Effector memory CD8-positive, alpha-beta T cell (primary cell): ENCODE results near the gene PACRG.
"Not testable (repeated sequence)": the region's sequence is repeated elsewhere in the genome, so short reads cannot be mapped to it uniquely, and the experiment has no call there.

Experiments
- ATAC-seq: fragments of 150-1000 bp; cut with Tn5 transposase; replicated peaks from 2 replicates; pipeline ENCODE4 v1.10.0; 2021; ENCODE audit warnings: mild to moderate bottlenecking, moderate library complexity
- DNase-seq, 3 experiments: peaks; one replicate each; pipeline ENCODE4 v3.0.0; 2021
- H3K27ac Mint-ChIP-seq, 2 donors: one replicate each; pipeline ENCODE4 v1.8.0; 2022; ENCODE audit warnings: mild to moderate bottlenecking in 2 of 2, mixed read lengths in 2 of 2, moderate library complexity in 2 of 2
- H3K27me3 Mint-ChIP-seq, 2 donors: one replicate each; pipeline ENCODE4 v1.8.0; 2022; ENCODE audit warnings: mixed read lengths in 2 of 2
- H3K36me3 Mint-ChIP-seq: one replicate; pipeline ENCODE4 v1.8.0; 2022; ENCODE audit warnings: mild to moderate bottlenecking, moderate library complexity, mixed read lengths; ENCODE audit not compliant: insufficient read depth
- H3K4me1 Mint-ChIP-seq, 2 donors: one replicate each; pipeline ENCODE4 v1.8.0; 2022; ENCODE audit warnings: low read depth in 2 of 2, mixed read lengths in 2 of 2
- H3K4me3 Mint-ChIP-seq, 2 donors: one replicate each; pipeline ENCODE4 v1.8.0; 2022; ENCODE audit warnings: mild to moderate bottlenecking in 2 of 2, mixed read lengths in 2 of 2, moderate library complexity in 2 of 2
- H3K9me3 Mint-ChIP-seq, 2 donors: one replicate each; pipeline ENCODE4 v1.8.0; 2022; ENCODE audit warnings: mixed read lengths in 2 of 2

Gene PACRG

GRCh38 chr6:162960679-162961457 lies 233.1 kb downstream of the PACRG start:
- Mint-ChIP-seq H3K4me1 (no peaks in the 10 kb centered on the region), H3K36me3 (no peaks in the 10 kb centered on the region), H3K4me3 (no peak overlapping the region), H3K27me3 (no peaks in the 10 kb centered on the region), H3K9me3 (peaks cover 5 to 12% of the 10 kb centered on the region in 2 donors), H3K27ac (no peak overlapping the region)
- no peak for ATAC-seq
- no peak for DNase-seq

DNA sequence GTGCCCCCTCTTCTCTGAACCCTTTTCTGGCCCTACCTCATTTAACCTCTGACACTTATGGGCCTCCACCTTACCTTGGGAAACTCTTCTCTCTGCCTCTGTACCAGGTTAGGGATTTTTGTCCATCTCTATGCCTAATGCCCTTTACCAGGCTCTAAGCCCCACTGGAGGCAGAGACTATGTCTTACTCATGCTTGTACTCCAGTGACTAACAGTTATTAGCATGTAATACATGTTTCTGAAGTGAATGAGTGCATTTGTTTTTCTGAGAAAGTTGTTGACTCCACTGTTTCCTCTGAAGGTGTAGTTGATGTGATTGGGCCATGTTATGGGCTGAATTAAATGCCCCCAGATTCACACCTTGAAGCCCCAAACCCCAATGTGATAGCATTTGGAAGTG lies 234.3 kb downstream of the PACRG start:
- Mint-ChIP-seq H3K9me3 (peaks cover 5 to 12% of the 10 kb centered on the region in 2 donors), H3K4me1 (no peaks in the 10 kb centered on the region), H3K27ac (no peak overlapping the region), H3K27me3 (no peaks in the 10 kb centered on the region), H3K36me3 (no peaks in the 10 kb centered on the region), H3K4me3 (no peak overlapping the region)
- ATAC-seq: no peak
- no peak for DNase-seq

GRCh38 chr6:162963861-162964260 lies 236.1 kb downstream of the PACRG start:
- no peak for ATAC-seq
- H3K4me1 Mint-ChIP-seq: no peaks in the 10 kb centered on the region
- no peak overlapping the region for H3K4me3 Mint-ChIP-seq
- H3K27me3 Mint-ChIP-seq: no peaks in the 10 kb centered on the region
- DNase-seq: no peak
- peaks cover 5 to 12% of the 10 kb centered on the region in 2 donors for H3K9me3 Mint-ChIP-seq
- no peaks in the 10 kb centered on the region for H3K36me3 Mint-ChIP-seq
- no peak overlapping the region for H3K27ac Mint-ChIP-seq

DNA sequence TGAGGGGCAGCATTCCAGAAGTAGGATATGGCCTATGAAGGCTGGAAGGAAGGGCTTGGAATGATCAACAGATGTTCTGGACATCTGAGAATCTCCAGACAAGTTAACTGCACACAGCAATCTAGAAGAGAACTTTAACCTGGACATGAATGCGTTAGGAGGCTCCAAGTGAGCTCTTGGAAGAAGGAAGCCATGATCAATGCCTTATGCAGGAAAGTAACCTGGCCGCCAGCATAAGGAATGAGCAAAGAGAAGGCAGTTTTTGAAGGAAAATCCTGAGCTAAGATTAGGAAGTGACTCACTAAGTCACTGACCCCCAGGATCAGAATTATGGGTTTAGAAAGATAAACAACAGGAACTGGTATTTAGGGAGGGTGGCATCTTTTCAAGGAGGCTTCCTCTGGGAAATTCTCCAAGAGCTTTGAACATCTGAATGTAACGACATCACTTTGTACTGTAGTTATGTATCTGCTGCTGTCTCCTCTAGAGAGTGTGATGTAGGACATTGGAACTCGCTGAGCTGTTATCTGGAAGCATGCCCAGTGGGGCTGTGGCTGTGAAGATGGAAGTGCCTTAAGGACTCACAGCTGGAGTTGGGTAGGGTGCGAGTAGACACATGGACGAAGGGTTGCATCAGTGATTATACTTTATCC lies 236.8 kb downstream of the PACRG start:
- ATAC-seq: no peak
- Mint-ChIP-seq H3K9me3 (peaks cover 0 to 12% of the 10 kb centered on the region in 2 donors), H3K36me3 (no peaks in the 10 kb centered on the region), H3K4me3 (no peak overlapping the region), H3K27ac (no peak overlapping the region), H3K4me1 (no peaks in the 10 kb centered on the region), H3K27me3 (no peaks in the 10 kb centered on the region)
- no peak for DNase-seq

GRCh38 chr6:162965366-162965765 lies 237.6 kb downstream of the PACRG start:
- Mint-ChIP-seq H3K9me3 (peaks cover 0 to 12% of the 10 kb centered on the region in 2 donors), H3K4me1 (no peaks in the 10 kb centered on the region), H3K27me3 (no peaks in the 10 kb centered on the region), H3K27ac (no peak overlapping the region), H3K36me3 (no peaks in the 10 kb centered on the region), H3K4me3 (no peak overlapping the region)
- ATAC-seq: no peak
- DNase-seq: no peak

DNA sequence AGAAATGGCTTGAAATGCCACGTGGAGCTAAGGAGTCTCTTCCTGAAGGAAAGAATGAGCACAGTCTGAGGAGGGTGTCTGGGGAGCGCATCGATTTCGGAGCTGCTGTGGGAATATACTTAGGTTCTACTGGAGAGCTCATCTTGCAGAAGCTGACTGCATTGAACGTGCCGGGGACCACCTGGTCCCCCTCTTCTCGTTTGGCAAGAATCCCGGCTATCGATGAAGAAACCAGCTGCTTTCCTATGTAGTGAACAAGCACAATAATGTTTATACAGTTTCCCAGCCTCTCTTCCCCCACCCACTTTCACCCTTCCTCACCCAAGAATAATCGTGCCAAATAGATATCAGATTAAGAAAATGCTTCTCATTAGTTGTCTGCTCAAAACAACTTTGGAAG lies 242.5 kb downstream of the PACRG start:
- Mint-ChIP-seq H3K36me3 (no peaks in the 10 kb centered on the region), H3K27ac (no peak overlapping the region), H3K27me3 (no peaks in the 10 kb centered on the region), H3K4me3 (no peak overlapping the region), H3K9me3 (peaks cover 0 to 5% of the 10 kb centered on the region in 2 donors), H3K4me1 (no peaks in the 10 kb centered on the region)
- DNase-seq: no peak
- ATAC-seq: no peak

GRCh38 chr6:162971356-162971755 lies 243.6 kb downstream of the PACRG start:
- Mint-ChIP-seq H3K27ac (no peak overlapping the region), H3K4me3 (no peak overlapping the region), H3K36me3 (no peaks in the 10 kb centered on the region), H3K4me1 (peaks cover 0 to 3% of the 10 kb centered on the region in 2 donors), H3K27me3 (no peaks in the 10 kb centered on the region), H3K9me3 (peaks cover 0 to 13% of the 10 kb centered on the region in 2 donors)
- DNase-seq (no peak), ATAC-seq (no peak)

- peaks cover 0 to 14% of the 10 kb centered on the region in 2 donors for H3K9me3 Mint-ChIP-seq
- no peaks in the 10 kb centered on the region for H3K36me3 Mint-ChIP-seq
- peaks cover 0 to 3% of the 10 kb centered on the region in 2 donors for H3K4me1 Mint-ChIP-seq
- DNase-seq: no peak
- no peak overlapping the region for H3K4me3 Mint-ChIP-seq
- H3K27ac Mint-ChIP-seq: no peak overlapping the region
- no peak for ATAC-seq
- no peaks in the 10 kb centered on the region for H3K27me3 Mint-ChIP-seq
These were observed 245.5 kb downstream of the PACRG start for GRCh38 chr6:162973151-162973872.

DNA sequence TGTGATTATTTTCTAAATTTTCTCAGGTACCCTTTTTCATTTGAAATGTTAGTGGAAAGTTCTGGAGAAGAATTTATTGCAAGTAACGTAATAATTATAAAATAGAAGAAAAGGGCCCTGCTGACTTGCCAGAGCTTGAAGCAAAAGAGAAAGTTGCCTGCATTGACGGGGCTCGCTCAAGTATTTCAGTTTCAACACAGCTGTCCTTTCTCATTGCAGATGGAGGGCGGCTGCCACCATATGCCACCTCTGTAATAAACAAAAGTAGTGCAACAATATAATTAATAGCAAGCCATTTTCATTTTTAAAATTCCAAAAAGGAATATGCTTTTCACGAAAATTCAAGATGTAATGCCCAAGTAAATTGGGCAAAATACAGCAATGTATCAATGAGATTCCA lies 246.2 kb downstream of the PACRG start:
- peaks cover 0 to 14% of the 10 kb centered on the region in 2 donors for H3K9me3 Mint-ChIP-seq
- no peak for ATAC-seq
- H3K4me1 Mint-ChIP-seq: peaks cover 0 to 3% of the 10 kb centered on the region in 2 donors

GRCh38 chr6:162974685-162975084 lies 246.9 kb downstream of the PACRG start:
- no peaks in the 10 kb centered on the region for H3K36me3 Mint-ChIP-seq
- H3K27me3 Mint-ChIP-seq: no peaks in the 10 kb centered on the region
- peaks cover 0 to 14% of the 10 kb centered on the region in 2 donors for H3K9me3 Mint-ChIP-seq
- H3K4me3 Mint-ChIP-seq: no peak overlapping the region
- peaks cover 0 to 3% of the 10 kb centered on the region in 2 donors for H3K4me1 Mint-ChIP-seq
- DNase-seq: no peak
- no peak overlapping the region for H3K27ac Mint-ChIP-seq
- ATAC-seq: no peak

More for the DNA sequence above, 246.2 kb downstream of the PACRG start:
- Mint-ChIP-seq H3K4me3 (no peak overlapping the region), H3K27ac (no peak overlapping the region), H3K27me3 (no peaks in the 10 kb centered on the region), H3K36me3 (no peaks in the 10 kb centered on the region)
- DNase-seq: no peak

DNA sequence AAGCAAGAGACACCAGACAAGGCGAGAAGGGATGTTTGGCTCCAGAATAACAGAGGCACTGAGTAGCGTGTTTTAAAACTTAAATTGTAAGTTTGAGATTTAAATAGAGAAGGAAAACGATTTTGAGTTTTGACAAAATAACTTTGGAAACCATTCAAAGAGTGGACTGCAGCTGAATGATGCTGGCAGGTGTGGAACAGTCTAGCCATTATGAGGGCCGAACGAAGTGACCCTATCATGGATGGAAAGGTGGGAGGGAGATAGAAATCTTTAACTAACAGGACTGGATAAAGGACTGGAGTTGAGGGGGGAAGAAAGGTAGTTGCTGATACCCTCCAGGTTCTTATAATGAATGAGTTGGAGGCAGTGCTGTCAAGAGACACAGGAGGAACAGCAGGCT lies 248.4 kb downstream of the PACRG start:
- DNase-seq (no peak), ATAC-seq (no peak)
- Mint-ChIP-seq H3K27me3 (no peaks in the 10 kb centered on the region), H3K4me1 (peaks cover 0 to 3% of the 10 kb centered on the region in 2 donors), H3K27ac (no peak overlapping the region), H3K36me3 (no peaks in the 10 kb centered on the region), H3K9me3 (peaks cover 0 to 14% of the 10 kb centered on the region in 2 donors), H3K4me3 (no peak overlapping the region)

DNA sequence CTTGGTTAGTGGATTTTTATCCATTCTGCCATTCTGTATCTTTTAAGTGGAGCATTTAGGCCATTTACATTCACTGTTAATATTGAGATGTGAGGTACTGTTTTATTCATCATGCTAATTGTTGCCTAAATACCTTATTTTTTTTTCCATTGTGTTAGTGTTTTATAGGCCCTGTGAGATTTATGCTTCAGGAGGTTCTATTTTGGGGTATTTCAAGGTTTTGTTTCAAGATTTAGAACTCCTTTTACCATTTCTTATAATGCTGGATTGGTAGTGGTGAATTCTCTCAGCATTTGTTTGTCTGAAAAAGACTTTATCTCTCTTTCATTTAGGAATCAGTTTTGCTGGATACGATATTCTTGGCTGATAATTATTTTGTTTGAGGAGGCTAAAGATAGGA lies 255.5 kb downstream of the PACRG start:
- H3K9me3 Mint-ChIP-seq: peaks cover 8 to 18% of the 10 kb centered on the region in 2 donors
- ATAC-seq: not testable (repeated sequence)

GRCh38 chr6:162998777-162999176 lies 271.0 kb downstream of the PACRG start:
- no peaks in the 10 kb centered on the region for H3K36me3 Mint-ChIP-seq
- H3K9me3 Mint-ChIP-seq: no peaks in the 10 kb centered on the region
- H3K27me3 Mint-ChIP-seq: no peaks in the 10 kb centered on the region
- H3K4me3 Mint-ChIP-seq: no peak overlapping the region
- ATAC-seq (no peak), DNase-seq (no peak)
- H3K4me1 Mint-ChIP-seq: no peaks in the 10 kb centered on the region
- H3K27ac Mint-ChIP-seq: no peak overlapping the region

More for the DNA sequence above, 255.5 kb downstream of the PACRG start:
- not testable (repeated sequence) for H3K27ac Mint-ChIP-seq, H3K27me3 Mint-ChIP-seq, H3K4me3 Mint-ChIP-seq, DNase-seq, H3K4me1 Mint-ChIP-seq, H3K36me3 Mint-ChIP-seq
